Keratinocyte (primary cell): ENCODE results near the gene NDUFA11. TPM values are rescaled to one million over a fixed set of nuclear protein-coding genes. Genes with fewer than 3 reads are reported as not detected.

Experiments
- DNase-seq: peaks from one replicate; pipeline ENCODE4 v3.0.0-alpha.2; 2011; ENCODE audit warnings: low read depth, missing footprints, low spot score
- FAIRE-seq: peaks from 2 replicates; lab custom pipeline; 2011; peaks lifted over from hg19 to GRCh38; lab: Jason Lieb, UNC
- H2AFZ ChIP-seq: 2 replicates; pipeline ENCODE4 v1.6.0; 2012; ENCODE audit warnings: low read length, control low read depth, inconsistent platforms; ENCODE audit not compliant: control insufficient read depth
- H3K27ac ChIP-seq: 2 replicates; pipeline ENCODE4 v1.5.1; 2011; ENCODE audit warnings: low read length; ENCODE audit not compliant: control insufficient read depth, insufficient read depth
- H3K27me3 ChIP-seq: 3 replicates; pipeline ENCODE4 v1.6.0; 2011; ENCODE audit warnings: low read length; ENCODE audit not compliant: control insufficient read depth, insufficient read depth; ENCODE audit errors: extremely low read depth
- H3K36me3 ChIP-seq, 2 experiments: 2 replicates in 1 of 2; 3 replicates in 1 of 2; pipeline ENCODE4 v1.5.1; 2011; ENCODE audit warnings: low read length in 2 of 2, mild to moderate bottlenecking in 1 of 2; ENCODE audit not compliant: control insufficient read depth in 2 of 2, insufficient read depth in 2 of 2; ENCODE audit errors: extremely low read depth in 1 of 2
- H3K4me1 ChIP-seq: 3 replicates; pipeline ENCODE4 v1.5.1; 2011; ENCODE audit warnings: low read length; ENCODE audit not compliant: control insufficient read depth, insufficient read depth; ENCODE audit errors: extremely low read depth
- H3K4me2 ChIP-seq: 3 replicates; pipeline ENCODE4 v1.6.0; 2011; ENCODE audit warnings: low read depth, low read length; ENCODE audit not compliant: control insufficient read depth, insufficient read depth; ENCODE audit errors: extremely low read depth
- H3K4me3 ChIP-seq, 3 experiments: fragments of 200-600 bp in 1 of 3; sonication (generic) in 1 of 3; 2 replicates in 2 of 3; 3 replicates in 1 of 3; pipeline ENCODE4 v1.5.1; 2011 to 2016; ENCODE audit warnings: low read length in 3 of 3, mild to moderate bottlenecking in 3 of 3, control low read depth in 2 of 3, inconsistent platforms in 1 of 3, low read depth in 1 of 3, mixed read lengths in 1 of 3, mixed run types in 1 of 3, moderate library complexity in 1 of 3; ENCODE audit not compliant: control insufficient read depth in 2 of 3, insufficient read depth in 2 of 3; ENCODE audit errors: extremely low read depth in 1 of 3
- H3K79me2 ChIP-seq: 2 replicates; pipeline ENCODE4 v1.6.0; 2012; ENCODE audit warnings: low read length; ENCODE audit not compliant: control insufficient read depth, insufficient read depth
- H3K9ac ChIP-seq: 3 replicates; pipeline ENCODE4 v1.6.0; 2011; ENCODE audit warnings: low read length; ENCODE audit not compliant: control insufficient read depth, insufficient read depth; ENCODE audit errors: extremely low read depth
- H3K9me1 ChIP-seq: 3 replicates; pipeline ENCODE4 v1.6.0; 2011; ENCODE audit warnings: low read length; ENCODE audit not compliant: control insufficient read depth, insufficient read depth; ENCODE audit errors: extremely low read depth
- H3K9me3 ChIP-seq: 2 replicates; pipeline ENCODE4 v1.5.1; 2012; ENCODE audit warnings: low read depth, low read length; ENCODE audit not compliant: control insufficient read depth
- H4K20me1 ChIP-seq: 3 replicates; pipeline ENCODE4 v1.6.0; 2011; ENCODE audit warnings: low read length; ENCODE audit not compliant: control insufficient read depth, insufficient read depth; ENCODE audit errors: extremely low read depth
- EZH2 ChIP-seq: IDR thresholded peaks from one replicate; pipeline ENCODE4 v1.6.1; 2012; ENCODE audit warnings: inconsistent platforms, mild to moderate bottlenecking, low read length, moderate library complexity
- dilution Hi-C: fragments of 300-500 bp; cut with MboI; formaldehyde crosslinking; loops from one replicate; pipeline ENCODE4 v1.7.0; 2020; ENCODE audit warnings: low sequenced_read_pairs; ENCODE audit not compliant: extremely low pct_ligation_motif_present
- polyA plus RNA-seq, 5 experiments: library from polyadenylated mRNA; depleted of rRNA in 3 of 5; stranded (reverse) in 3 of 5; stranded (forward) in 1 of 5; unstranded in 1 of 5; fragments of >200 nt; gene quantifications; 1 replicate in 1 of 5; 2 replicates in 3 of 5; 3 replicates in 1 of 5; pipeline versions ENCODE4 v1.2.1 to v1.2.3, GENCODE V29; 2011 to 2012; ENCODE audit warnings: missing spikeins in 2 of 5, low read depth in 1 of 5, low replicate concordance in 1 of 5
- TF ChIP-seq, protein P1 (sequence below), 3 experiments: IDR thresholded peaks in 1 of 3; conservative IDR thresholded peaks in 1 of 3; optimal IDR thresholded peaks in 1 of 3; 2 replicates in 2 of 3; 3 replicates in 1 of 3; pipeline versions ENCODE3 to v1.5.1; 2011; ENCODE audit warnings: low read length in 3 of 3, mild to moderate bottlenecking in 3 of 3, moderate library complexity in 2 of 3, control low read depth in 1 of 3, inconsistent platforms in 1 of 3; ENCODE audit not compliant: insufficient read depth in 2 of 3; ENCODE audit errors: extremely low read depth in 1 of 3

The NDUFA11 gene
- polyA plus RNA-seq, 1 donor (not counting 4 experiments of a cell fraction or from before 2014, with no cell fraction given), result 122 TPM

DNA sequence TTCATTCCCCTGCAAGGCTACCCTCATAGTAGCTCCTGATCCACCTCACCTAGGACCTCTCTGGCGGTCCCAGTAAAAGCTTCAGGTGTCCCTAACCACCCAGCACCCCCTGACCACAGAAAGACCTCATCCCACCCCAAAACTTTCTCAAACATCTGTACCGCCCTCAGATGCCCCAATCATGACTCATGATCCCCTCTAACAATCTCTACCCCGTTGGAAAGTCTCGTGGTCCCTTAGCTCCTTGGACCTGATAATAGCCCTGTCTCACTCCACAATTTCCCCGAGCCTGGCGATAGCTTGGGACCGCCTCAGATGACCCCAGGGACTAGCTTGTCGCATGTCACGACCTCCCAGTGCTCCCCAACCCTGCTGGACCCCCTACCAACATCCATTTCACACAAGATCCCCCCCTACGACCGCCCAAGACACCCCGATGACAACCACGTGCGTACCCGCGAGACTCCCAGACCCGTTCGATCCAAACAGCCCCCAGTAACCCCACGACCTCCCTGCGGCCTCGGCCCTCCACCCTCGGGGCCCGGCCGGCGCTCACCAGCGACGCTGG, 450 bp downstream of the NDUFA11 start:
- Histone ChIP-seq H3K9me1 (no peaks in the 10 kb centered on the region), H3K9ac (peak overlapping the region; percentile 99), H4K20me1 (no peaks in the 10 kb centered on the region), H3K4me3 (peak overlapping the region; percentile 79 to 98 (median 96)), H3K79me2 (peaks cover 39% of the 10 kb centered on the region), H3K27ac (peak overlapping the region; percentile 99), H3K36me3 (peaks cover 2 to 9% of the 10 kb centered on the region in 2 experiments), H3K4me1 (peaks cover 4% of the 10 kb centered on the region), H3K9me3 (no peaks in the 10 kb centered on the region), H3K27me3 (no peaks in the 10 kb centered on the region), H2AFZ (peak overlapping the region; percentile 32), H3K4me2 (peak overlapping the region; percentile 73)
- dilution Hi-C loops, result no loop called here
- TF ChIP-seq, protein P1, sequence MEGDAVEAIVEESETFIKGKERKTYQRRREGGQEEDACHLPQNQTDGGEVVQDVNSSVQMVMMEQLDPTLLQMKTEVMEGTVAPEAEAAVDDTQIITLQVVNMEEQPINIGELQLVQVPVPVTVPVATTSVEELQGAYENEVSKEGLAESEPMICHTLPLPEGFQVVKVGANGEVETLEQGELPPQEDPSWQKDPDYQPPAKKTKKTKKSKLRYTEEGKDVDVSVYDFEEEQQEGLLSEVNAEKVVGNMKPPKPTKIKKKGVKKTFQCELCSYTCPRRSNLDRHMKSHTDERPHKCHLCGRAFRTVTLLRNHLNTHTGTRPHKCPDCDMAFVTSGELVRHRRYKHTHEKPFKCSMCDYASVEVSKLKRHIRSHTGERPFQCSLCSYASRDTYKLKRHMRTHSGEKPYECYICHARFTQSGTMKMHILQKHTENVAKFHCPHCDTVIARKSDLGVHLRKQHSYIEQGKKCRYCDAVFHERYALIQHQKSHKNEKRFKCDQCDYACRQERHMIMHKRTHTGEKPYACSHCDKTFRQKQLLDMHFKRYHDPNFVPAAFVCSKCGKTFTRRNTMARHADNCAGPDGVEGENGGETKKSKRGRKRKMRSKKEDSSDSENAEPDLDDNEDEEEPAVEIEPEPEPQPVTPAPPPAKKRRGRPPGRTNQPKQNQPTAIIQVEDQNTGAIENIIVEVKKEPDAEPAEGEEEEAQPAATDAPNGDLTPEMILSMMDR (optimal IDR thresholded peaks at IDR 0.05 in 1 of 3, IDR thresholded peaks at IDR 0.05 in 1 of 3, conservative IDR thresholded peaks at IDR 0.05 in 1 of 3; ENCODE audit: extremely low read depth in 1 of 3, insufficient read depth in 2 of 3, low read length in 3 of 3), result no peak
- no peak for TF ChIP-seq EZH2
- DNase-seq (no peak), FAIRE-seq (no peak)

- H3K4me2 ChIP-seq, result no peak overlapping the region
- no peak for TF ChIP-seq EZH2
- H4K20me1 ChIP-seq, result peaks cover 2% of the 10 kb centered on the region
- H3K36me3 ChIP-seq, result peaks cover 6 to 17% of the 10 kb centered on the region in 2 experiments
- no peak overlapping the region for H3K4me3 ChIP-seq
- H3K9ac ChIP-seq, result no peak overlapping the region
- dilution Hi-C loops, result no loop called here
- FAIRE-seq, result no peak
- H3K9me1 ChIP-seq, result no peaks in the 10 kb centered on the region
- H3K9me3 ChIP-seq, result no peaks in the 10 kb centered on the region
- H2AFZ ChIP-seq, result no peak overlapping the region
- H3K4me1 ChIP-seq, result peaks cover 4% of the 10 kb centered on the region
- no peak overlapping the region for H3K27ac ChIP-seq
- DNase-seq, result no peak
- H3K27me3 ChIP-seq, result no peaks in the 10 kb centered on the region
- peaks cover 47% of the 10 kb centered on the region for H3K79me2 ChIP-seq
Observed at GRCh38 chr19:5900976-5901375, 2.6 kb downstream of the NDUFA11 start.
